K562 (cell line): ENCODE measurements around the gene CLDND2. TPM values are rescaled to one million over a fixed set of nuclear protein-coding genes. Genes with fewer than 3 reads are reported as not detected.

Source experiments
- EP400 ChIP-seq: fragments of 450-650 bp; IDR thresholded peaks from 2 replicates; pipeline ENCODE4 v1.6.1; 2017; ENCODE audit warnings: antibody characterized with exemption, mild to moderate bottlenecking, moderate library complexity
- KHSRP ChIP-seq: fragments of 450-650 bp; IDR thresholded peaks from 2 replicates; pipeline ENCODE4 v1.6.1; 2017
- polyA plus RNA-seq, 8 experiments: library from polyadenylated mRNA; depleted of rRNA in 4 of 8; stranded (reverse) in 5 of 8; unstranded in 3 of 8; fragments of >200 nt; fragmentation: Nextera tagmentation in 2 of 8; fragmentation: Illumina TruSeq in 1 of 8; extraction: Ambion mirVana in 2 of 8; extraction: Trizol in 1 of 8; gene quantifications; 2 replicates each; pipeline versions ENCODE4 v1.2.1 to v1.2.3, GENCODE V29; 2011 to 2014; ENCODE audit warnings: inconsistent platforms in 1 of 8, missing spikeins in 1 of 8
- total RNA-seq, 7 experiments: library from RNA; depleted of rRNA in 6 of 7; stranded (reverse); fragments of >200 nt in 6 of 7; fragmentation: Illumina TruSeq in 2 of 7; extraction: Trizol in 2 of 7; gene quantifications; 2 replicates each; pipeline versions ENCODE4 v1.2.1 to v1.2.3, GENCODE V29; 2011 to 2021; ENCODE audit warnings: low replicate concordance in 1 of 7
- TF ChIP-seq, protein P1 (sequence below), 2 experiments: fragments of 450-650 bp in 1 of 2; sonication (generic) in 1 of 2; formaldehyde crosslinking in 1 of 2; IDR thresholded peaks; 2 replicates each; pipeline versions ENCODE4 v1.7.1 to v1.9.0; 2016 to 2022; ENCODE audit warnings: inconsistent platforms in 1 of 2, mild to moderate bottlenecking in 1 of 2, missing genetic modification reagents in 1 of 2

Gene CLDND2
- total and polyA plus RNA-seq, 9 of the 15 experiments (the other 6 are each of a cell fraction or from before 2014, with no cell fraction given) = 0.45 to 4.0 (median 1.2) TPM; not detected in 3

DNA sequence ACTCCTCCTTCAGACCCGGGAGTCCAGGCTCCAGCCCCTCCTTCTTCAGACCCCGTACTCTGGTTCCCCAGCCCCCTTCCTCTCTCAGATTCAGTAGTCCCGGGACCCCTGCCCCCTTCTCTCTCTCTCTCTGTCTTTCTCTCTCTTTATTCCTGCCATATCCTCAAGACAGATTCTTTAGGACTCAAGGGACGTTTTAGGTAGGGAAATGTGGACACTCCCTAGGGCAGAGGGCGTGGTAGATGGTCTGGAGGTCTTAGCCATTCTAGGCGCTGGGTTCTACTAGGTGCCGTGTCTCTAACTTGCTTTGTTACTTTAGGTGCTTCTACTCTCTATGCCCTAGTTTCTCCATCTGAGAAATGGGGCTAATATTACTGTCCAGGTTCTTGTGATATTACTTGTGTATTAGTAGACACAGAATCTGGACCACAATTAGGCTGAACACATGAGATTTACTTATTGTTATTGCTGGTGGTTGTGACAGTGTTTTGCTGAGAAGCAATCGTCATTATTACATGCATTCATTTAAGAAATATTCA, 22.3 kb upstream of the CLDND2 start (continued):
- TF ChIP-seq, protein P1, sequence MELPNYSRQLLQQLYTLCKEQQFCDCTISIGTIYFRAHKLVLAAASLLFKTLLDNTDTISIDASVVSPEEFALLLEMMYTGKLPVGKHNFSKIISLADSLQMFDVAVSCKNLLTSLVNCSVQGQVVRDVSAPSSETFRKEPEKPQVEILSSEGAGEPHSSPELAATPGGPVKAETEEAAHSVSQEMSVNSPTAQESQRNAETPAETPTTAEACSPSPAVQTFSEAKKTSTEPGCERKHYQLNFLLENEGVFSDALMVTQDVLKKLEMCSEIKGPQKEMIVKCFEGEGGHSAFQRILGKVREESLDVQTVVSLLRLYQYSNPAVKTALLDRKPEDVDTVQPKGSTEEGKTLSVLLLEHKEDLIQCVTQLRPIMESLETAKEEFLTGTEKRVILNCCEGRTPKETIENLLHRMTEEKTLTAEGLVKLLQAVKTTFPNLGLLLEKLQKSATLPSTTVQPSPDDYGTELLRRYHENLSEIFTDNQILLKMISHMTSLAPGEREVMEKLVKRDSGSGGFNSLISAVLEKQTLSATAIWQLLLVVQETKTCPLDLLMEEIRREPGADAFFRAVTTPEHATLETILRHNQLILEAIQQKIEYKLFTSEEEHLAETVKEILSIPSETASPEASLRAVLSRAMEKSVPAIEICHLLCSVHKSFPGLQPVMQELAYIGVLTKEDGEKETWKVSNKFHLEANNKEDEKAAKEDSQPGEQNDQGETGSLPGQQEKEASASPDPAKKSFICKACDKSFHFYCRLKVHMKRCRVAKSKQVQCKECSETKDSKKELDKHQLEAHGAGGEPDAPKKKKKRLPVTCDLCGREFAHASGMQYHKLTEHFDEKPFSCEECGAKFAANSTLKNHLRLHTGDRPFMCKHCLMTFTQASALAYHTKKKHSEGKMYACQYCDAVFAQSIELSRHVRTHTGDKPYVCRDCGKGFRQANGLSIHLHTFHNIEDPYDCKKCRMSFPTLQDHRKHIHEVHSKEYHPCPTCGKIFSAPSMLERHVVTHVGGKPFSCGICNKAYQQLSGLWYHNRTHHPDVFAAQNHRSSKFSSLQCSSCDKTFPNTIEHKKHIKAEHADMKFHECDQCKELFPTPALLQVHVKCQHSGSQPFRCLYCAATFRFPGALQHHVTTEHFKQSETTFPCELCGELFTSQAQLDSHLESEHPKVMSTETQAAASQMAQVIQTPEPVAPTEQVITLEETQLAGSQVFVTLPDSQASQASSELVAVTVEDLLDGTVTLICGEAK (IDR thresholded peaks at IDR 0.05) = 0 out of 2 replicates have a peak, but pooled peaks have one; percentile 25
- TF ChIP-seq, protein P1 (CRISPR knock-in tag; IDR thresholded peaks at IDR 0.05) = no peak
- TF ChIP-seq EP400 (peak; percentile 31; the same call in 1 of the 2 replicates), KHSRP (no peak)
